ENCODE data around the gene ALKBH5. TPM values are rescaled to one million over a fixed set of nuclear protein-coding genes. Genes with fewer than 3 reads are reported as not detected.

ALKBH5 gene
- total RNA-seq, 1 experiment from 2014 or later = 94.5 TPM

GRCh38 chr17:18138065-18138749 lies 45.4 kb upstream of the ALKBH5 start:
- in situ Hi-C loops (cut with HindIII; ENCODE audit: low pct_unique_long_range_greater_than_20kb, low sequenced_read_pairs) = no loop called here
- TF ChIP-seq REST (IDR thresholded peaks at IDR 0.05; ENCODE audit: insufficient read depth in 1 of 2, low read depth in 2 of 2, low read length in 1 of 2) (no peak), TCF7L2 (IDR thresholded peaks at IDR 0.05; ENCODE audit: low read depth, low read length) (no peak), SIN3A (IDR thresholded peaks at IDR 0.05; ENCODE audit: borderline replicate concordance, insufficient read depth, low read depth, low read length) (no peak), CTCF (IDR thresholded peaks at IDR 0.05) (no peak), POLR2AphosphoS5 (IDR thresholded peaks at IDR 0.05; ENCODE audit: low read depth, low read length) (no peak)
- Histone ChIP-seq H3K27ac (ENCODE audit: low read length) (no peak overlapping the region), H3K4me3 (ENCODE audit: low read depth in 2 of 2, low read length in 2 of 2) (no peak overlapping the region), H3K36me3 (ENCODE audit: control insufficient read depth, insufficient read depth, low read length) (no peaks in the 10 kb centered on the region), H3K9me3 (ENCODE audit: control insufficient read depth, insufficient read depth, low read depth, low read length) (no peaks in the 10 kb centered on the region), H3K27me3 (ENCODE audit: control insufficient read depth, insufficient read depth, low read length) (no peaks in the 10 kb centered on the region), H3K4me1 (ENCODE audit: control insufficient read depth, insufficient read depth, low read length) (no peaks in the 10 kb centered on the region)
- POLR2A ChIA-PET = no interaction called here
- intact Hi-C loops (cut with micrococcal nuclease; ENCODE audit: unreplicated experiment) = no loop called here
- ATAC-seq (no peak), DNase-seq (ENCODE audit: low read depth, low spot score) (no peak)
- CTCF ChIA-PET = interaction anchor here (0.7 kb wide), 1 partner anchor 76 kb away, joined by 8 read pairs; no protein-coding TSS in a partner anchor
- no TSS peak for BruUV-seq (replicated peaks)

GRCh38 chr17:18139092-18139491 lies 44.5 kb upstream of the ALKBH5 start:
- no TSS peak for BruUV-seq (replicated peaks)
- intact Hi-C loops (cut with micrococcal nuclease; ENCODE audit: unreplicated experiment) (no loop called here), in situ Hi-C loops (cut with HindIII; ENCODE audit: low pct_unique_long_range_greater_than_20kb, low sequenced_read_pairs) (no loop called here)
- Histone ChIP-seq H3K36me3 (ENCODE audit: control insufficient read depth, insufficient read depth, low read length) (no peaks in the 10 kb centered on the region), H3K9me3 (ENCODE audit: control insufficient read depth, insufficient read depth, low read depth, low read length) (no peaks in the 10 kb centered on the region), H3K4me1 (ENCODE audit: control insufficient read depth, insufficient read depth, low read length) (no peaks in the 10 kb centered on the region), H3K27me3 (ENCODE audit: control insufficient read depth, insufficient read depth, low read length) (no peaks in the 10 kb centered on the region), H3K27ac (ENCODE audit: low read length) (no peak overlapping the region), H3K4me3 (ENCODE audit: low read depth in 2 of 2, low read length in 2 of 2) (no peak overlapping the region)
- ATAC-seq (no peak), DNase-seq (ENCODE audit: low read depth, low spot score) (no peak)
- TF ChIP-seq SIN3A (IDR thresholded peaks at IDR 0.05; ENCODE audit: borderline replicate concordance, insufficient read depth, low read depth, low read length) = no peak
- TF ChIP-seq TCF7L2 (IDR thresholded peaks at IDR 0.05; ENCODE audit: low read depth, low read length) = no peak
- TF ChIP-seq POLR2AphosphoS5 (IDR thresholded peaks at IDR 0.05; ENCODE audit: low read depth, low read length) = no peak
- no peak for TF ChIP-seq CTCF (IDR thresholded peaks at IDR 0.05)
- TF ChIP-seq REST (IDR thresholded peaks at IDR 0.05; ENCODE audit: insufficient read depth in 1 of 2, low read depth in 2 of 2, low read length in 1 of 2) = no peak
- POLR2A ChIA-PET = no interaction called here
- CTCF ChIA-PET = no interaction called here
